IPS DF 4.7 (cell line): ENCODE data around the gene PAPPA.

Experiments
- DNase-seq: peaks from one replicate; pipeline ENCODE4 v3.0.0-alpha.2; 2013; ENCODE audit warnings: low spot score; ENCODE audit errors: extremely low read depth

The PAPPA gene

GRCh38 chr9:116344416-116344815, 190.8 kb downstream of the PAPPA start:
- DNase-seq: no peak

GRCh38 chr9:116345393-116345792, 191.8 kb downstream of the PAPPA start:
- no peak for DNase-seq

- DNase-seq: no peak
These were observed 192.2 kb downstream of the PAPPA start for GRCh38 chr9:116345817-116346216.

GRCh38 chr9:116349684-116350083, 196.1 kb downstream of the PAPPA start:
- no peak for DNase-seq

- DNase-seq: no peak
These were observed 196.6 kb downstream of the PAPPA start for GRCh38 chr9:116350213-116350612.

- no peak for DNase-seq
These were observed 199.4 kb downstream of the PAPPA start for GRCh38 chr9:116352958-116353357.

GRCh38 chr9:116355153-116355921, 201.7 kb downstream of the PAPPA start:
- DNase-seq: no peak

- no peak for DNase-seq
These were observed 204.7 kb downstream of the PAPPA start for GRCh38 chr9:116358251-116358650.

- no peak for DNase-seq
These were observed 206.4 kb downstream of the PAPPA start for GRCh38 chr9:116360016-116360415.

- DNase-seq: no peak
These were observed 207.4 kb downstream of the PAPPA start for GRCh38 chr9:116360989-116361388.

GRCh38 chr9:116361547-116361946, 208.0 kb downstream of the PAPPA start:
- no peak for DNase-seq

GRCh38 chr9:116362493-116362892, 208.9 kb downstream of the PAPPA start:
- DNase-seq: no peak

GRCh38 chr9:116365056-116365471, 211.5 kb downstream of the PAPPA start:
- DNase-seq: no peak

GRCh38 chr9:116366241-116366640, 212.7 kb downstream of the PAPPA start:
- DNase-seq: no peak

GRCh38 chr9:116368680-116369079, 215.1 kb downstream of the PAPPA start:
- DNase-seq: no peak

- DNase-seq: no peak
These were observed 216.1 kb downstream of the PAPPA start for GRCh38 chr9:116369706-116370105.

GRCh38 chr9:116370556-116370955, 217.0 kb downstream of the PAPPA start:
- DNase-seq: no peak

- no peak for DNase-seq
These were observed 218.6 kb downstream of the PAPPA start for GRCh38 chr9:116372081-116372673.

- no peak for DNase-seq
These were observed 219.2 kb downstream of the PAPPA start for GRCh38 chr9:116372786-116373185.

- no peak for DNase-seq
These were observed 223.7 kb downstream of the PAPPA start for GRCh38 chr9:116377179-116377798.

GRCh38 chr9:116378873-116379272, 225.3 kb downstream of the PAPPA start:
- DNase-seq: no peak

GRCh38 chr9:116379821-116380220, 226.2 kb downstream of the PAPPA start:
- no peak for DNase-seq
